Astrocyte (in vitro differentiated cells and primary cell): ENCODE data around the gene CELF5.

Source experiments
- EZH2 ChIP-seq: IDR thresholded peaks from 2 replicates; pipeline ENCODE4 v1.6.1; 2012; ENCODE audit warnings: mild to moderate bottlenecking, low read length, inconsistent platforms; ENCODE audit not compliant: insufficient read depth
- TF ChIP-seq, protein P1 (sequence below): IDR thresholded peaks from 2 replicates; pipeline ENCODE4 v1.5.1; 2011; ENCODE audit warnings: low read depth, mild to moderate bottlenecking, inconsistent platforms, low read length, moderate library complexity; ENCODE audit not compliant: insufficient read depth

DNA sequence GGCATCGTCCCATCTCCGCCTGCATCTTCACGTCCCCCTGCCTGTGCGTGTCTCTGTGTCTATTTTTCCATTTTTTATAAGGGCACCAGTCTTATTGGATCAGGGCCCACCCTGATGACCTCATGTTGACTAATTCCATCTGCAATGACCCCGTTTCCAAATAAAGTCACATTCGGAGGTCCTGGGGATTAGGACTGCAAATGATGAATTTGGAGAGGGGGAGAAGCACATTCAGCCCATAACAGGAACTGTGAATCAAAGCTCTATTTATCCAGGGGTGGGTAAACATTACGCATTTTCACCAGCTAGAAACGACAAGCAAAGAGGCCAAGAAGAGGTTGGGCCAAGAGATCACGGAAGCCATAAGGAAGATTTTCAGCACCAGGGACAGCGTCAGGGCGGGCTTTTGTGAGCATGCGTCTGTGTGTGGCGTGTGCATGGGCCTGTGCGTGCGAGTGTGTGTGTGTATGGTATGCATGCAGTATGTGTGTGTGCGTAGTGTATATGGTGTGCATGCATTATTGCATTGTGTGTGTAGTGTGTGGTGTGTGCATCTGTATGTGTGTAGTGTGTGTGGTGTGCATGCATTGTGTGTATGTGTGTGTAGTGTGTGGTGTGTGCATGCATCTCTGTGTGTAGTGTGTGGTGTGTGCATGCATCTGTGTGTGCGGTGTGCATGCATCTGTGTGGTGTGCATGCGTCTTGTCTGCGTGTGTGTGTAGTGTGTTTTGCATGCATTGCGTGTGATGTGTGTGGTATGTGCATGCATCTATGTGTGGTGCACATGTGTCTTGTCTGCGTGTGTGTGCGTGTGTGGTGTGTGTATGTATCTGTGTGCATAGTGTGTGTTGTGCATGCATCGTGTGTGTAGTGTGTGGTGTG lies 19.6 kb downstream of the CELF5 start:
- TF ChIP-seq, protein P1, sequence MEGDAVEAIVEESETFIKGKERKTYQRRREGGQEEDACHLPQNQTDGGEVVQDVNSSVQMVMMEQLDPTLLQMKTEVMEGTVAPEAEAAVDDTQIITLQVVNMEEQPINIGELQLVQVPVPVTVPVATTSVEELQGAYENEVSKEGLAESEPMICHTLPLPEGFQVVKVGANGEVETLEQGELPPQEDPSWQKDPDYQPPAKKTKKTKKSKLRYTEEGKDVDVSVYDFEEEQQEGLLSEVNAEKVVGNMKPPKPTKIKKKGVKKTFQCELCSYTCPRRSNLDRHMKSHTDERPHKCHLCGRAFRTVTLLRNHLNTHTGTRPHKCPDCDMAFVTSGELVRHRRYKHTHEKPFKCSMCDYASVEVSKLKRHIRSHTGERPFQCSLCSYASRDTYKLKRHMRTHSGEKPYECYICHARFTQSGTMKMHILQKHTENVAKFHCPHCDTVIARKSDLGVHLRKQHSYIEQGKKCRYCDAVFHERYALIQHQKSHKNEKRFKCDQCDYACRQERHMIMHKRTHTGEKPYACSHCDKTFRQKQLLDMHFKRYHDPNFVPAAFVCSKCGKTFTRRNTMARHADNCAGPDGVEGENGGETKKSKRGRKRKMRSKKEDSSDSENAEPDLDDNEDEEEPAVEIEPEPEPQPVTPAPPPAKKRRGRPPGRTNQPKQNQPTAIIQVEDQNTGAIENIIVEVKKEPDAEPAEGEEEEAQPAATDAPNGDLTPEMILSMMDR, result no peak
- no peak for TF ChIP-seq EZH2
